Endodermal cell (in vitro differentiated cells): ENCODE measurements around the gene ODC1. TPM values are rescaled to one million over a fixed set of nuclear protein-coding genes. Genes with fewer than 3 reads are reported as not detected.
A peak's percentile ranks its signal among the peaks of the same experiment; 100 is the strongest.

Experiments used
- DNase-seq: peaks from one replicate; pipeline ENCODE4 v3.0.0-alpha.2; 2017
- H3K27ac ChIP-seq: 2 replicates; pipeline ENCODE4 v1.5.1; 2013; ENCODE audit warnings: mild to moderate bottlenecking, low read depth, low read length, moderate library complexity
- H3K27me3 ChIP-seq: 2 replicates; pipeline ENCODE4 v1.6.1; 2013; ENCODE audit warnings: mild to moderate bottlenecking, low read length, moderate library complexity; ENCODE audit not compliant: insufficient read depth, control insufficient read depth, poor library complexity, severe bottlenecking
- H3K36me3 ChIP-seq: 2 replicates; pipeline ENCODE4 v1.7.0; 2013; ENCODE audit warnings: mild to moderate bottlenecking, low read length, moderate library complexity; ENCODE audit not compliant: control insufficient read depth, insufficient read depth
- H3K4me1 ChIP-seq: one replicate; pipeline ENCODE4 v1.7.0; 2013; ENCODE audit warnings: low read length; ENCODE audit not compliant: control insufficient read depth, insufficient read depth
- H3K4me3 ChIP-seq: 2 replicates; pipeline ENCODE4 v1.5.1; 2013; ENCODE audit warnings: mild to moderate bottlenecking, low read length, moderate library complexity
- H3K9ac ChIP-seq: 2 replicates; pipeline ENCODE4 v1.6.1; 2013; ENCODE audit warnings: mild to moderate bottlenecking, low read length, moderate library complexity; ENCODE audit not compliant: poor library complexity, severe bottlenecking; ENCODE audit errors: extremely low read depth
- H3K9me3 ChIP-seq: 2 replicates; pipeline ENCODE4 v1.6.1; 2013; ENCODE audit warnings: mild to moderate bottlenecking, low read length, moderate library complexity; ENCODE audit not compliant: control insufficient read depth
- H3K27ac Mint-ChIP-seq: 2 replicates; pipeline ENCODE4 v1.8.0; 2020; ENCODE audit warnings: mixed read lengths
- H3K27me3 Mint-ChIP-seq: 2 replicates; pipeline ENCODE4 v1.8.0; 2021; ENCODE audit warnings: mild to moderate bottlenecking, mixed read lengths; ENCODE audit not compliant: insufficient read depth
- H3K36me3 Mint-ChIP-seq: 2 replicates; pipeline ENCODE4 v1.8.0; 2020; ENCODE audit warnings: low read depth, mixed read lengths
- H3K4me1 Mint-ChIP-seq: 2 replicates; pipeline ENCODE4 v1.8.0; 2020; ENCODE audit warnings: mixed read lengths
- H3K4me3 Mint-ChIP-seq: 2 replicates; pipeline ENCODE4 v1.8.0; 2020; ENCODE audit warnings: mild to moderate bottlenecking, moderate library complexity, mixed read lengths
- H3K9me3 Mint-ChIP-seq: 2 replicates; pipeline ENCODE4 v1.8.0; 2020; ENCODE audit warnings: mild to moderate bottlenecking, mixed read lengths
- CTCF ChIP-seq: fragments of 200-600 bp; sonication (generic); conservative IDR thresholded peaks from 2 replicates; pipeline ENCODE4 v1.5.0; 2021; ENCODE audit warnings: antibody characterized with exemption, mild to moderate bottlenecking
- WGBS, 2 experiments: methylation state at CpG; one replicate each; pipeline versions ENCODE4 v1.1.5 to v1.1.7; 2013; ENCODE audit warnings: missing lambda C conversion rate in 2 of 2, mixed read lengths in 1 of 2; ENCODE audit not compliant: insufficient coverage in 1 of 2, insufficient read length in 1 of 2; 5-methylcytosine and 5-hydroxymethylcytosine counted together
- total RNA-seq, 2 donors: library from RNA; stranded (reverse); fragmentation: NEBNext Ultra II Directional in 1 of 2; extraction: Animal tissue kit (Norgen Biotek cat#: 25700) in 1 of 2; gene quantifications; 2 replicates in 1 of 2; 3 replicates in 1 of 2; pipeline ENCODE4 v1.2.1, GENCODE V29; 2021

The ODC1 gene
- total RNA-seq, 2 donors from 2014 or later, result 108 to 152 TPM

GRCh38 chr2:10428924-10429323 lies 19.2 kb downstream of the ODC1 start:
- Mint-ChIP-seq H3K27me3 (peaks cover 4% of the 10 kb centered on the region), H3K9me3 (no peaks in the 10 kb centered on the region), H3K27ac (no peak overlapping the region), H3K4me1 (no peaks in the 10 kb centered on the region), H3K4me3 (no peak overlapping the region), H3K36me3 (no peaks in the 10 kb centered on the region)
- Histone ChIP-seq H3K9me3 (no peaks in the 10 kb centered on the region), H3K27ac (no peak overlapping the region), H3K27me3 (no peaks in the 10 kb centered on the region), H3K4me1 (no peaks in the 10 kb centered on the region), H3K36me3 (no peaks in the 10 kb centered on the region), H3K4me3 (no peak overlapping the region), H3K9ac (no peak overlapping the region)
- no peak for DNase-seq
- no peak for TF ChIP-seq CTCF
- WGBS, 2 experiments, result 87 to 94% methylated on average over 2 to 3 of the region's 3 CpGs

- no peaks in the 10 kb centered on the region for H3K4me1 ChIP-seq
- H3K27me3 ChIP-seq, result no peaks in the 10 kb centered on the region
- H3K9me3 Mint-ChIP-seq, result no peaks in the 10 kb centered on the region
- H3K4me1 Mint-ChIP-seq, result no peaks in the 10 kb centered on the region
- no peaks in the 10 kb centered on the region for H3K9me3 ChIP-seq
- WGBS, 2 experiments, result 95 to 100% methylated on average over 1 to 8 of the region's 8 CpGs
- H3K27ac Mint-ChIP-seq, result no peak overlapping the region
- H3K4me3 ChIP-seq, result no peak overlapping the region
- DNase-seq, result no peak
- no peaks in the 10 kb centered on the region for H3K36me3 Mint-ChIP-seq
- H3K27ac ChIP-seq, result no peak overlapping the region
- no peaks in the 10 kb centered on the region for H3K36me3 ChIP-seq
- no peak overlapping the region for H3K9ac ChIP-seq
- no peak for TF ChIP-seq CTCF
- H3K4me3 Mint-ChIP-seq, result no peak overlapping the region
- peaks cover 4% of the 10 kb centered on the region for H3K27me3 Mint-ChIP-seq
Observed at GRCh38 chr2:10428355-10428754, 19.8 kb downstream of the ODC1 start.

GRCh38 chr2:10427618-10427949 lies 20.5 kb downstream of the ODC1 start:
- WGBS, 2 experiments, result 92 to 93% methylated on average over 11 to 17 of the region's 17 CpGs
- peak overlapping the region; percentile 49 for H3K27ac ChIP-seq
- DNase-seq, result no peak
- Mint-ChIP-seq H3K36me3 (no peaks in the 10 kb centered on the region), H3K27me3 (peaks cover 4% of the 10 kb centered on the region), H3K4me3 (no peak overlapping the region), H3K9me3 (no peaks in the 10 kb centered on the region), H3K4me1 (no peaks in the 10 kb centered on the region), H3K27ac (no peak overlapping the region)
- no peaks in the 10 kb centered on the region for H3K36me3 ChIP-seq
- no peaks in the 10 kb centered on the region for H3K4me1 ChIP-seq
- H3K4me3 ChIP-seq, result no peak overlapping the region
- TF ChIP-seq CTCF, result no peak
- H3K9ac ChIP-seq, result no peak overlapping the region
- H3K27me3 ChIP-seq, result no peaks in the 10 kb centered on the region
- H3K9me3 ChIP-seq, result no peaks in the 10 kb centered on the region
